COLO668 (cell line): ENCODE data around the gene PTPRD.
"Not testable (repeated sequence)": the region's sequence is repeated elsewhere in the genome, so short reads cannot be mapped to it uniquely, and the experiment has no call there.

Source experiments
- DNase-seq: peaks from one replicate; lab custom pipeline; 2025; ENCODE audit not compliant: unreplicated experiment; lab: John Stamatoyannopoulos, UW

PTPRD gene

DNA sequence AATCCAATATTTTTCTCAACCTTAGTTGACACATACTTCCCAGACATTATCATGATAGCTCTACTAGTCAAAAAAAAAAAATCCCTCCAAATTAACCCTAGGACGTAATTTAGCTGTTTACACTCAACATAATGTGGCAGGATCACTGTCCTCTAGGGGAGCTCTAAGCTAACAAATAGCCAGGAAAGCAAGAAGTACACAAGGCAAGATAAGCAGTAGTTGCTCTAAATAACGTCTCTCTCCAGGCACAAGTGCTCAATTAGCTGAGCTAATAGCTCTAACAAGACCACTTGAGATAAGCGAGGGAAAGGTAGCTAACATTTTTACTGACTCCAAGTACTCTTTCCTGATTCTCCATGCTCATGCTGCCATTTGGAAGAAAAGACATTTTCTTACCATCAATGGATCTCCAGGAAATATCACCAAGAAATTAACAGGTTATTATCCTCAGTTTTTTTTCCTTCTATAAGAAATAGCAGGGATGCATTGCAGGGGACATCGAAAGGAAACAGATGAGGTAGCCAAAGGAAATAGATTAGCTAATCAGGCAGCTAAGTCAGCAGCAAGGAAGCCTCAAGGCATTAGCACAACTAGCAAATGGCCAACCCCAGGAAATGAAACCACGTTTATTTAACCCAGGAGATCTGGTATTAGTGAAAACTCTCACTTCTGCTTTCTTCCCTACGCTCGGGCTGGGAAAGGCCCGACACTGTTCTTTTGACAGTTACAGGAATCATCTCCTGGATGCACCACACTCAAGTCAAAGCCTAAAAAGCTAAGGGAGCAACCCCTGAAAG, 614.1 kb downstream of the PTPRD start:
- DNase-seq: no peak

DNA sequence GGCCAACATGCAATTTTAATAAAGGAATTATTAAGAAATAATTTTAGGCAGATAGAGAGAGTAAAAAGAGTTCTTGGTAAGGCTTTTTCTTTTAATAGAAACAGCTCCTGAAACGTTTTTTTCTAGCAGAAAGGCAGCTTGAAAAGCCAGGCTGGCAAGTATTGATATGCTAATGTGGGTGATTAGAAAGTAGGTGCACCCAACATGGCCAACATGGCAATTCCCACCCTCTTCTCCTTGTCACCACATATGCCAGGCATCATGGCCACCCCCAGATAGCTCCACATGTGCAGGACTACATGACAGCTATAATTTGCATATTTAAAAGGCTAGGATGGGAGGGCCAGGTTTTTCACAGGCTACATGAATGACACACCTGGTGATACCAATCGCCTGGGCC, 615.2 kb downstream of the PTPRD start:
- no peak for DNase-seq

DNA sequence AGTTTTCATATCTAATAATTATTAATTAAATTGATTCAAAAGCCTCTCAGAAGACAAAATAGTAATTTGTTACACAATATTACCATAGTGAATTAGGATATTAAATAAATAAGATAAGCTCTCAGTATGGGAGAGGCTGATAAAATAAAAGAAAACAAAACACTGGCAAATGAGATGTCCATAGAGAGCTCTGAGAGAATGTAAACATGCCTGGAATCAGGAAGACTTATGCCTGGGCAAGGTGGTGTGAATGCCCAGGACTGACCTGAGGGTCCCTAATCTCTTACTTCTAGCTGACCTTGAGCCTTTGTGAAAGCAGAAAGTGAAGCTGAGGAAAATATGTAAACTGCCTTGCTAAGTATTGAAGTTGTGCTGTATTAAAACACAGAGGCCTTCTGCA, 616.5 kb downstream of the PTPRD start:
- DNase-seq: no peak

DNA sequence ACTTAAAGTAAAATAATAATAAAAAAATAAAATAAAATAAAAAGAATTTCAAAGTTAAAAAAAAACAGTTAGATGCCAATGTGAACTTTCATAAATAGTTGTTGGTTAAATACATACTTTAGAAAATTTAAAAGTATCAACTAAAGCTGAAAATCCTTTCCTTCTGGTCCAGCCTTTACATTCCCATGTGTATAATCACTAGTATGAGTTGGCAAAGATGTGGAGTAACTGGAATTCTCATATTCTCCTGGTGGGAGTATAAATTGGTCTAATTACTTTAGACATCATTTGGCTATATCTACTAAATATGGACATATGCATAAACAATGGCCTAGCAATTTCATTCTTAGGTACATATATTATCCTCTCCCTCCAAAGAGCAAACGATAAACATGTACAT, 619.9 kb downstream of the PTPRD start:
- DNase-seq: no peak

DNA sequence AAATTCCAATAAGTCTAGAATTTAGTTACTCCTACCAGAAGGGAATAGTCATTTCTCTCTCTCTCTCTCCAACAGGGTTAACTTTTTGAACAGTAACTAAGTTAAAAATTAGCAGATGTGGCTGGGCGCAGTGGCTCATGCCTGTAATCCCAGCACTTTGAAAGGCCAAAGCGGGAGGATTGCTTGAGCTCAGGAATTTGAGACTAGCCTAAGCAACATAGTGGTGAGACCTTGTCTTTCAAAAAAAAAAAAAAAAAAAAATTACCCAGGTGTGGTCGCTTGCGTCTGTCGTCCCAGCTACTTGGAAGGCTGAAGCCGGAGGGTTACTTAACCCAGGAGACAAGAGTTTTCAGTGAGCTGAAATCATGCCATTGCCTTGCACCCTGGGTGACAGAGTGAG, 639.7 kb downstream of the PTPRD start:
- no peak for DNase-seq

DNA sequence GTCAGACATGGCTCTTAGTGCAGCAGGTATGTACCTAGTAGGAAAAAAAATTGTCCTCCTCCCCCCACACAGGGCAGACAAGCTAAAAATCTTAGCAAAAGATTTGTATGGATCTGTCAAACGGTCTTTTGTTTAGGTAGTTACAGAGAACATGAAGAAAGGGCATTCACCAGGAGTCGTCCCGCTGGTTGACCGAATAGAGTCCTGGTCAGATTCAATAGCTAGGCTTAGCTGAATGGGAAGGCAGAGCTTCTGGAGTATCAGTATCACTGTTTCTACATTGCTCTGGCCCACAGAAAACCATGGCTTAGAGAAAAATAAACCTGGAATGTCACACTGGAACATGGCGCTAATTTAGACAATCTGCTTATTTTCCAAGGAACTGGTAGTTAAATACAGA, 642.3 kb downstream of the PTPRD start:
- DNase-seq: no peak

DNA sequence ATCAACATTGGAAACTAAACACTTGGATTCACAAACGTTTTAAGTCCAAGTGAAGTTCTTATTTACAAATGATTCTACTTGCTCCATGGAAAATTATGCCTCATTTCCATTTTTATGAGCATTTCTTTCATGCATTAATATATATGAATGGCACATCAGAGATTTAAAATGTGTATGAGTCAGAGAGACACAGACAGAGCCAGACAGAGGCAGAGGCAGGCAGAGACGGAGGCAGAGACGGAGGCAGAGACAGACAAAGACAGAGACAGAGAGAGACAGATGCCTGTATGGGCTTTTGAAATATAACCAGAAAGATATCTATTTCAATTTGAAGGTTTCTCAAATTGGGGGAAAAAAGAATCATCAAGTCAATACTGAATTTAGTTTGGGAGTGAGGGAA, 649.0 kb downstream of the PTPRD start:
- no peak for DNase-seq

DNA sequence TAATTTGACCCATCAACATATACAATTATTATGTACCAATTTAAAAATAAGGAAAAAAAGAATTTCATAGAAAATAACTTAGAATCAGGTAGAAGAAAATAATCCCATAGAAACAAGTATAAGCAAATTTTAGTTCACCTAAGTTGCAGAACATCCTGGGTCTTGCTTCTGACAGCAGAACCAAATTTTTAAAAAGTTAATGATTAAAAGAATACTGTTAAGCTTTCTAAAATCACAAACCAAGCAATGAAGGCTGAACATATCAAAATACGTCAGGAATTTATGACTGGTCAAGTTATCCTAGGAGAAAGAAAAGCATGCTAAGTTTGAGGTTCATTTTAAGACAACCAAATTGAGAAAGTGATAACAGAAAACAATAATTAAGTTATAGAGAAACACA, 650.9 kb downstream of the PTPRD start:
- no peak for DNase-seq

DNA sequence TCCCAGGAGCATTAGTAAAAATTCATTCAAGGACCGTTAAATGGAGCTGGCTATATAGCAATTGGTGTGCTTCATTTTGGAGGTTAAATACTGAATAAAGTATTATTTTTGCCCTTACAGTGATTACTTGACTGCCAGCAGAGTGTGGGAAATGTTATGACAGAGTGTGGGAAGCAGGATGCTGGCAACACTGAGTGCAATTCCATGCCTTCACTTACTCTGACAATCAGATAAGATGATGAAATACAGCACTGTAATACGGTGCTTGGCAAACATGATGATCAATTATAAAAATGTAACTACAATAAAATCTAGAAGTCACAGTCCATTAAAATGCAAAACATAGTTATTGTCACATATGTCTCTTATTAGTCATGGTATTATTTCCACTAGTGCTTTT, 651.3 kb downstream of the PTPRD start:
- DNase-seq: no peak

DNA sequence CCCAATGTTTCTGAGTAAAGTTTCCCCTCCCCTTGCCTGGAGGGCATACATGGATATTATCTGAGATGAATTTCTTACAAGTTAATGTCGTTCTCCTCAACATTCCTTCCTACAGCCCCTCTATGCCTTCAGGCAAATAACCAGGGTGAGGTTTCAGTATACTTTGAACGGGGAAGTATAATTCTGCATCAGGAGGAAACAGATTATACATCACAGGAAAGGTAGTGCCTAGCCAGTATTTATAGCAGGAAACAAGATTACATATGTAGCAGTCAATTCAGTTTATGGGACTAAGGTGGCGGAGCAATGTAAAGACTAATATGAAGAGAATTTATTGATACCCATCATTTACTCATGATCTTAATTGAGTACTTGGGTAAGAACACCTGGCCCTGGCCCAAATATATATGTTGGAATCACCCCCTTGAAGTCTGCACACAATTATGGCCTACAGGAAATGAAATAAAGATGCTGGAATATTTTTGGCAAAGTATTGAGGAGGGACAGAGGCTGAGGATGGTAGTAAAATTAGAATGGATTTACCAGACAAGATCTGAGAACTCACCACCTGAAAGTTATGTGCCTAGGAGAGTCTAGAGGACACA, 661.1 kb downstream of the PTPRD start:
- no peak for DNase-seq

DNA sequence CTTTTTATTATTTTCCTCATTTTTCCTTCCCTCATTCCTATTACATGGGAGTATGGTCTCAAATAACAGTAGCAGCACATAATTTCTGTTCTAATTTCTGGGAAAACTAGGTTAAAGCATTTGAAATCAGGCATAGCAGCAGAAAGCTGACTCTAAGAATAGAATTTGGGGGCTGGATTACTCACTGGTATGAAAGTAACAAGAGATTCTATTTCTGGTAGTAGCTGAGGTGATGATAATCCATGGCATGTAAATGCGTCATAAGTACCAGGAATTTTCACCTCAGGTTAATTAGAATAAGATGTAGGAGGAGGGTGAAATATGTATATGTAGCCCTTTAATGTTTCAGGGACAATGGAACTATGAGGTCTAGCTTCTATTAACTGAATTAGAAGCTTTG, 662.0 kb downstream of the PTPRD start:
- DNase-seq: no peak

DNA sequence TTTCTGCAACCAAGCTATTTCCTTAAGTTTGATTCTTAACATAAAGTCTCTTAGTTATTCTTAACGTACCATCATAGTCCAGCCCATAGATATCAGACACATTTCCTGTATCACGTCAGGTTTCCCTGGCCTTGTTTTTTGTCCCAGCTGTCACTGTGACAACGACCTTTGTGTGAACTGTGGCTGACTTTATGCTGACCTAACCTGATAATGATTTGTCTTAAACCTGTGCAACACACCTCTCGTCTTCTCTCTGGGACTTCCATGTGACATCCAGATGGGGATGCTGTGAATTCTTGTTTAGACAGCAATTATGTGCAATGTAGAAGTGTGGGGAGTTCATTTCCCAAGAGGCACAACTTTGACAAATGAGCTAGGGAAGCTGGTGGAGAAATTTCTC, 662.8 kb downstream of the PTPRD start:
- no peak for DNase-seq

DNA sequence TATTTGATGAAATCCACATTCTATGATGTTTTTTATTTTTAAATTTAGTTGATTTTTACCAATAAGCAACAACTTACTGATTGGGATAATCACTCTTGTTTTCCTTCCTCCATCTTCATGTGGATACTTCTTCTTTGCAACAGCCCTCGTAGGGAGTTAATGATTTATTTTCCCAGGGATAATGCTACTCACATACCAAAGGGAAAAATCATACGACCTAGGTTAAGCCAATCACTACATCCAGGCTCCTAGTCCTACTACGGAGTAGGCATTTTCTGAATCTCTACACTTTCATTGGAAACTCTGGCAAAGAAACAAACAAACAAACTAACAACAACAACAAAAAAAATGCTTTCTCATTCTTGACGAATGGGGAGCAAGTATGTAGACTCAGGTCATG, 663.4 kb downstream of the PTPRD start:
- DNase-seq: no peak

DNA sequence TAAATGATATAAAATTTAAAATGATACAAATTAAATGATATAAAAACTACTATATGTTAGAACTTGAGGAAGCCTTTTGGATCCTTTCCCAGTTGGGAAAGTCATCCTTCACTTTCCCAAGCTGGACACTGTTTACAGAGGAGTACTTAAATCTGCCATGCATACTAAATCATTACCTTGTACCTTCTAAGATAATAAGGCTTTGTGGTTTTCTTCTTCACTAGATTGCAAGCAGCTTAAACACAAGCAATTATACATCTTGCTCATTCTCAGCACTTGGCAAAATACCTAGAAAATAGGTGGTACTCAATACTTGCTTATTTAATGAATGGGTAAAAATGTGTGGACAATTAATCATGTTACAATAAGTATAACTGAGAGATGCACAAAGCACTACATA, 666.8 kb downstream of the PTPRD start:
- no peak for DNase-seq

DNA sequence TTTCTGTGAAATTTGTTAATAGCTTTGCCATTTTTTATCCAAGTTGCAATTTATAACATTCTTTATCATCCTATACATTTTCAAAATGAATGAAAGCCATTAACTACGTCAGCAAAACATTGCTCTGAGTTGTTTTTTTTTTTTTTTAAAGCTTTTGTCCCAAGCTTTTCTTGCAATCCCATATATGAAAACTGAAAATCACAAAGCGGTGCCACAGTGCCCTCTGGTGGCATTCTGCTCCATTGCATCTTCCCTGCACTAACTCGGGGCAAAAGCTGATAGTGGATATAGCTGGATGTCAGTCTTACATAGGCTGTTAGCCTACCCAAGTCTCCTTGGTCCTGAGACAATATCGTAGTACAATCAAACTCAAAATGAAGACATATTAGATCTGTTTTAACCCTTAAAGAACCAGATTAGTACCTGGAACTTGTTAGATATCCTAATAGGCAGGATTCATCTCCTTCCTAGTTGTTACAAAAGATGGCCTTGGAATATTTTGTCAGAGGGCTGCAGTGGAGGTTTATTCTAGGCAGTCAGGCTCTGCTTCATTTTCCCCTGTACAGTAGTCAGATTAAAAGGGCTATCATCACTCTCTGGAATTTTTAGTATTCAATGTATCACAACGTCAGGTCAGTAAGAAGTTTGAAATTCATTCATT, 669.9 kb downstream of the PTPRD start:
- peak; percentile 48 for DNase-seq

DNA sequence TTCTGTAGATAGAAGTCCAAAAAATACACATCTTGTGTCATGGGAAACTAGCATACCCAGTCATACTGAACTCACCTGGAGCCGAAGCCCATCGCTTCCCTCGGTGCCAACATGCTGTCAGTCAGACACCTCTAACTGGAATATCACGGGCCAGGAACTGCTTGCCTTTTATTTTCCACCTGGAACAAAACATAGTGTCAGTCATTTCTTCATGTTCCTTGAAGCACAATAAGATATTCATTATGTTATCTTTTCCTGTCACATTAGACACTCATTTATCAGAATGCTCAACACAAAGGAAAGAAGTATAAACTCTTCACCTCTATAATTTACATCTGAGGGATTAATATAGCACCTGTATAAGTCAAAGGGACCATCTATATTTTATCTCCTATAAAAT, 674.4 kb downstream of the PTPRD start:
- DNase-seq: no peak

DNA sequence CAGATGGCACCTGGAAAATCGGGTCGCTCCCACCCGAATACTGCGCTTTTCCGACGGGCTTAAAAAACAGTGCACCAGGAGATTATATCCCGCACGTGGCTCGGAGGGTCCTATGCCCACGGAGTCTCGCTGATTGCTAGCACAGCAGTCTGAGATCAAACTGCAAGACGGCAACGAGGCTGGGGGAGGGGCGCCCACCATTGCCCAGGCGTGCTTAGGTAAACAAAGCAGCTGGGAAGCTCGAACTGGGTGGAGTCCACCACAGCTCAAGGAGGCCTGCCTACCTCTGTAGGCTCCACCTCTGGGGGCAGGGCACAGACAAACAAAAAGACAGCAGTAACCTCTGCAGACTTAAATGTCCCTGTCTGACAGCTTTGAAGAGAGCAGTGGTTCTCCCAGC, 681.3 kb downstream of the PTPRD start:
- not testable (repeated sequence) for DNase-seq

DNA sequence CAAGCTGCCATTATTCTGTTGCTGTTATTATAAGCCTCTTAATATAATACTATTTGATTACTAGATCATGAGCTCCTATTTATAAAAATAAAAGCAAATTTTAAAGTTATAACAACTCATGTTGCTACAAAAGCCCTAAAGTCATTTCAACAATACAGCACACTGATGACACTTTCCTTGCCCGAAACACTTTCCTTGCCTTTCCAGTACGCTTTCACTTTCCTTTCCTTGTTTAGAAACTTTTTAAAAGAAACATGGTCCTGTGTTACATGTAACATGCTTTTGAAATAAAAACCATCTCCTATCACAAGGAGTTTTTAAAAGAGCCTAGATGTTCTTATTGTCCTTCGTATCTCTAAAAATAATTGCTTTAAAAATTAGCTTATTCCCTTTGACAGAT, 688.4 kb downstream of the PTPRD start:
- no peak for DNase-seq

DNA sequence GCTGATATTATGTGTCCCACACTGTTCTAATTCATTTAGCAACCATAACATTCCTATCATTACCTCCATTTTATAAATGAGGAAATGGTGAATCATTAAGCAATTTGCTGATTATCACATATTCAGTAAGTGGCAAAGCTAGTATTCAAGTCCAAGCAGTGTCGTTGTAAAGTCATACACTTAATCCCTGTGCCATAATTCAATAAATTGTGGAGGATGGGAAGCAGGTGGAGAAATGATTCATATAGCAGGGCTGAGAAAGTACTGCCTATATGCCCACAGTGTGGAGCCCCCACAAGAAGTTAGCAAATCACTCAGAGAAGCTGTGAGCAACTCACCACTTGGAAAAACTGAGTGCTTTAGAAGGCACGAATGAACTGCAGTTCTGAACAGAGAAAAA, 691.0 kb downstream of the PTPRD start:
- no peak for DNase-seq

DNA sequence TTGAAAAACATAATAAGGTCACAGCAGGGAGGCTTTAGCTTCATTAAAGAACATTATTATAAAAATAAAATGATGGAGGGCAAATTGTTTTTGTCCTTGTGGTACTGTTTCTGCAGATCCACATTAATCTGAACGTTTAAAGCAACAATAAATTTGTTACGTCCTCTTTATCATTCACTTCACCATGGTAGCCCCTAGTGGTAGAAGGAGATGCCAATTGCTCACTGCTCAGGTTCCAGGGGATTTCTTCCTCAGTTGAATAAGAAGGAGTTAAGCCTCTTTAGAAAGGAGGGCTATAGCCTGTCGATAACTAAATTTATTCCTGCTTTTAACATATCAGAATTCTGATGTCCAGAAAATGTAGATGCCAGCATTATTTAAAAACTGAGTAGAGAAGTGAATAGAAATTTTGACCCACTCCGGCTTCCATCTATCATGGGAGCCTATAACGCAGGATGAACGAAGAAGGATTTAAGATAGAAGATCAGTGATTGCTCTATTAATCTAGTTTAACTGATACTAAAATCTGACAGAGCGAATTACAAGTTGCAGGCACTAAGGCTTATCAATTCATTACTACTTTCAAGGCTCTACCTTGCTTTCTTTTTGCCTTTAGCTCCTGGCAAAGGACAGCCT, 692.3 kb downstream of the PTPRD start:
- no peak for DNase-seq

DNA sequence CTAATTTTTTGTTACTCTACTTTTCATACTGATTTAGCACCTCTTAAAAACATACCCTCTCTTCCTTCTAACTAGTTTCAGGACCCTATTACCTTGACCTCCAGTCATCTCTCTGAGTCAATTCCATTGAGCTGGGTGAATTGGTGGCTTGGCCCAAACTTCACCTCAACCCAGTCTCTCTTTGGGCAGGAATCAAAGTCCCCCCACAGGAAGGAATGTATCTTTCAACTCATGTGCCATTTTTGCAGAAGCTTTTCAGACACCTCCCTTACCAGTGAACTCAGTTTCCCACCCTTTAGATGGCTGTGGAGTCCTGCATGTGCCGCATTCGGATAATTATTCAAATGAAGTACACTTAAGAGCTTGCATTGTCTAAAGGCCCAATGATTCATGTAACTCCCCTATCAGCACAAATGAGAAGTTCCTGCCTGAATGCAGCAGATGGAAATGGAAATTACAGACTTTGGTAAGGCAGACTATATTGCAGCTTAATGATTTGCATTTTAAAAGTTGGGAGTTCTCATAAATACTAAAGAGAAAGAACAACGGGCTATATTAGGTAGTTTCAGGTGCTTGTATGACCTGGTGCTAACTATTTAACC, 693.5 kb downstream of the PTPRD start:
- no peak for DNase-seq

DNA sequence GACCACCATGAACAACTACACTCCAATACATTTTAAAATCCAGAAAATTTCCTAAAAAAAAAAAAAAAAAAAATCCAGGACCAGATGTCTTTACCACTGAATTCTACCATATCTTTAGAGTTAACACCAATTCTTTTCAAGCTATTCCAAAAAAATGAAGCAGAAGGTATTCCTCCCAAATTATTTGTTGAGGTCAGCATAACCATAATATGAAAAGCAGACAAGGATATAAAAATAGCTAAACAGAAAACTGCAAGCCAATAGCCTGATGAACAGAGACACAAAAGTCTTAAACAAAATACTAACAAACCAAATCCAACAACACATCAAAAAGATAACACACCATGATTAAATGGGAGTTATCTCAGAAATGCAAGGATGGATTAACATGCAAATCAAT, 695.4 kb downstream of the PTPRD start:
- no peak for DNase-seq
